GM21447 (cell line): ENCODE data around the gene THOP1.
A peak's percentile ranks its signal among the peaks of the same experiment; 100 is the strongest.
"Not testable (repeated sequence)": the region's sequence is repeated elsewhere in the genome, so short reads cannot be mapped to it uniquely, and the experiment has no call there.

ENCODE experiments used
- ATAC-seq: cut with Tn5 transposase; IDR thresholded peaks from one replicate; pipeline ENCODE4 v1.9.1; 2021; ENCODE audit not compliant: unreplicated experiment

THOP1 gene

DNA sequence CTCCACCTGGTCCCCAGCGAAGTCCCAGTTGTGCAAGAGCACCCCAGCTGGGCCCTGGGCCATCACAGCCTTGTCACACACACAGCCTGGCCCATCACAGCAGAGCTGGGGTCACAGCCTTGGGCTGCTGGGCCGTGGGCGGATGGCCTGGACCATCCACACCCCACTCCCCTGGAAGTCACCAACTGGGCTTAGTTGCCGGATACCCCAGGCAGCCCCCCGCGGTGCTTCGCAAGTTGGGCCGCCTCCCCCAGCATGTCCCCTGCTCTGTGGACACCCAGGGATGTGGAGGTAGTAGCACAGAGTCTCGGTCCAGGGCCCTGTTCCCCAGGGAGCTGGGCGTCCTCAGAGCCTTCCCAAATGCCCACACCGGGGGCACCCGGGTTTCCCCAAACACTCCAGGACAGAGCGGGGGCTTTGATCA, 29.9 kb downstream of the THOP1 start:
- no peak for ATAC-seq

DNA sequence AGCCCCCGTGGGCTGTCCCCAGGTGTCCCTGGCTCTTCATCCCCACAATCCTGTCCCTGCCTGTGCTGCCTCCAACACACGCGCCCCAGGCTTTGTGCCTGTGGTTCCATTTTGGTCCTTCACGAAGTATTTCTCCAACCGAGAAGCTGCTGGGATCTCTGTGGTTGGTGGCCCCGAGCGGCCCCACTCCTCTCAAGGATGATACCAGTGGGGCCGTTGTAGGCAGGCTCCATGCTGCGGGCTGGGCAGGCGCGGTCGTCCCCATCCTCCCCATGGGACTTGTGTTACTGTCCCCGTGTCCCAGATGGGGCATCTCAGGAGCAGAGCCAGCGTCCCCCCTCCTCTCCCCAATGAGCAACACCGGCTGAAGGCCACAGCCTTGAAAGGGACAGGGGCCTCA, 30.6 kb downstream of the THOP1 start:
- no peak for ATAC-seq

DNA sequence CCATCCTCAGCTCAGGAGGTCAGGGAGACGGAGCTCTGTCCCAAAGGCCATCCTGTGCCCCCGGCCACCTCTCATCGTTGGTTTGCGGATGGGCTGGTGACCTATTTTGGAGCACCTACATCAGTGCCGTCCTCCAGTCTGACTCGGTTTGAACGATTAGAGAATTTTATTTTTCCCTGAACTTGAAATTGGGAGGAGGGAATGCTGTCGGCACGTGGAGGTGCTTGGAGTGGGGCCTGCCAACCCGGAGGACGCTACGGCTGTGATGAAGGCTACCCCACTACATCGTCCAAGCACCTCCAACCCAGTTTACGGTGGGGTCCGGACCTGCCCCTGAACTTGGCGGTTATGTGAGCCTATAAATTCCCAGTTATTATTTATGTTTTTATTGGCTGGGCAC, 31.3 kb downstream of the THOP1 start:
- no peak for ATAC-seq

- ATAC-seq: not testable (repeated sequence)
Measured at GRCh38 chr19:2817237-2817829, 32.0 kb downstream of the THOP1 start.

GRCh38 chr19:2819540-2820111, 34.3 kb downstream of the THOP1 start, which contains the start of gene ZNF554:
ZNF554 (plus strand) TSS chr19:2819868; CDS start chr19:2820072, 204 bp downstream.
- peak; percentile 73 for ATAC-seq

DNA sequence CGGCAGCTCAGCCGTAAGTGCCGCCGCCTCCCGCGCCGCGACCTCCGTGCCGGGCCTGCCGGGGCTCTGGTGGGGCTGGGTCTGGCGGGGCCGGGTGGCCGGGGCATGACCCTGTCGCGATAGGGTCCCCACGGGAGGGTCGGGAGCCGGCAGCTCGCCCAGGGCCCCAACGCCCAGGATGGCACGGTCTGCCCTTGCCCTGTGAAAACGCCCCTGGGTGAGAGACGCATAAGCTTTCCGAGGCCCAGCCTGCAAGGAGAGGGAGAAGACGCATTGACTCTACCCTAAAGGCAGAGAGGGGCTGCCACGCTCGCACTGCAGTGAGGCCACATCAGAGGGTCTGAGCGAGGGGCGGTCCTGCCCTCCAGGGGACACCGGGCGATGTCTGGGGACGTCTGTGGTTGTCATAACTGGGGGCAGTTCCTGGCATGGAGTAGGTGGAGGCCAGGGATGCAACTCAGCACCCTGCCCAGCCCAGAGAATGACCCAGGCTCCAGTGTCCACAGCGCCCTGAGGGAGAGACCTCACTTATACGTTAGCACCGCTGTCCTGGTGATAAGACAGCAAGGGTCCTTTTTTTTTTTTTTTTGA, 34.9 kb downstream of the THOP1 start:
- ATAC-seq: peak; percentile 25

DNA sequence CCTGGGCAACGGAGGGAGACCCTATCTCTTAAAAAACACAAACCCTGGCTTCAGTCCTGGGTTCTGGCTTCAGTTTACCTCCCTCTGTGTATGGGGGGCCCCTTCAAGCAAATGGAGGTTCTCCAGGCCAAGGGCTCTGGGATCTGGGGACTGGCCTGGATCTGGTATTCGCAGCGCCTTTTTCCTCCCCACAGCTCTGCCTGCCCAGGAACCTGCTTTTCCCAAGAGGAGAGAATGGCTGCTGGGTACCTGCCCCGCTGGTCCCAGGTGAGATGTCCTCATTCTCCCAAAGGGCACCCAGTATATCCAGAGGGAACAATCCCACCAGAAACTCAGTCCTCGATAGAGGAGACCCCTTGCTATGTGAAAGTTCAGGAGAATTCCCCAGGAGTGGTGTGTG, 37.5 kb downstream of the THOP1 start:
- no peak for ATAC-seq

- no peak for ATAC-seq
Measured at GRCh38 chr19:2823646-2824045, 38.3 kb downstream of the THOP1 start.

GRCh38 chr19:2824129-2824528, 38.8 kb downstream of the THOP1 start:
- ATAC-seq: no peak

GRCh38 chr19:2827022-2827421, 41.7 kb downstream of the THOP1 start:
- no peak for ATAC-seq

- no peak for ATAC-seq
Measured at GRCh38 chr19:2827840-2828489, 42.7 kb downstream of the THOP1 start.

GRCh38 chr19:2834294-2834871, 49.1 kb downstream of the THOP1 start:
- no peak for ATAC-seq

- no peak for ATAC-seq
Measured at GRCh38 chr19:2837430-2837829, 52.1 kb downstream of the THOP1 start.

DNA sequence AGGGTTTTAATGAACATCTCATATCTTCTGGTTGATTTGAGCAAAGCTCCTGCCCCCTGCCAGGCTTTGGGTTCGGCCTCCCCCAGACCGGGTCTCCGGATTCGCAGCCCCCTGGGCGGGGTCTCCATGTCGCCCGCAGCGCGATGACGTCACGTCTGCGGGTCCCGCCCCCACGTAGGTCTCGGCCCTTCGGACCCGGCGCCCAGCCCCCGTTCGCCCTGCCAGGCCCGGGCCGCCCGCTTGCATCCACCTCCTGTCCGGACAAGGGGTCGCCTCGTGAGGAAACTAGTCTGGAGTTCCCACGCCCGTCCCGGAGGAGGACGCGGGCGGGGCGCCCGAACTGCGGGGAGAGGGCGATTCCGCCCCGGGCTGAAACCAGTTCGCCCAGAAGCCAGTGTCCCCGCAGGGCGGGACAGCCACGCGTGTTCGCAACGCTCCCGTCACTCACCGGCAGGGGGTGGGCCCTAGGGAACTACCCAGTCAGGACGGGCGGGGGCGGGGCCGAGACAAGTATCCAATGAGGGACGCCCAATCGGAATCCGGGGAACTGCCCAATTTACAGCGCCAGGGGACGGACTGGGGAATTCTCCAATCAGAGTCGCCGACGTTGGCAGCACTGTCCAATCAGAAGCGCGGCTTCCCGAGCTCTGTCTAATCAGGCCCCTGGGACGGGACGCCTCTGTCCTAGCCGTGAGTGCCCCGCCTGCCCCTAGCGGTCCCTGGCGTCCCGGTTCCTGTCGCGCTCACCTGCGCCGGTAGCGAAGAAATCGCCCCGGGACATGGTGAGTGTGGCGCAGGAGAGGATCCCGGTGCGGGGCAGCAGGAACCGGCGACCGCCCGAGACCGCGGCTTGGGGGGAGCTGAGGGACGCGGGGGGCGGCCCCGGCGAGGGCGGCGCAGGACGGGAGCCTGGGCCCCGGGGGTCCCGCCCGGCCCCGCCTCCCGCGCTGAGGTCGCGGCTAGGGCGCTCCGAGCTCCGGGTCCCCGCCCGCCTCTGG, 55.8 kb downstream of the THOP1 start, which contains the start of gene ZNF555:
ZNF555 (plus strand) TSS at position 682 of the 998 bp plus-strand sequence; CDS start at position 780, 98 bp downstream.
- peak; percentile 94 for ATAC-seq

- no peak for ATAC-seq
Measured at GRCh38 chr19:2841855-2842574, 56.7 kb downstream of the THOP1 start.

DNA sequence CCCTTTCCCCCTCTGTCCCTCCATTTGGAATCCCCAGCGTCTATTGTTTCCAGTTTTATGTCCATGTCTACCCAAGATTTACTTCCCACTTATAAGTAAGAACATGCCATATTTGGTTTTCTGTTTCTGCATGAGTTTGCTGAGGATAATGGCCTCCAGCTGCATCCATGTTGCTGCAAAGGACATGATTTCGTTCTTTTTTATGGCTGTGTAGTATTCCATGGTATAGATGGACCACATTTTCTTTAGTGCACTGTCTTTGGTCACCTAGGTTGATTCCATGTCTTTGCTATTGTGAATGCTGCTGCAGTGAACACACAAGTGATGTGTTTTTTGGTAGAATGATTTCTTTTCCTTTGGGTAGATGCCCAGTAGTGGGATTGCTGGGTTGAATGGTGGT, 59.8 kb downstream of the THOP1 start:
- no peak for ATAC-seq

DNA sequence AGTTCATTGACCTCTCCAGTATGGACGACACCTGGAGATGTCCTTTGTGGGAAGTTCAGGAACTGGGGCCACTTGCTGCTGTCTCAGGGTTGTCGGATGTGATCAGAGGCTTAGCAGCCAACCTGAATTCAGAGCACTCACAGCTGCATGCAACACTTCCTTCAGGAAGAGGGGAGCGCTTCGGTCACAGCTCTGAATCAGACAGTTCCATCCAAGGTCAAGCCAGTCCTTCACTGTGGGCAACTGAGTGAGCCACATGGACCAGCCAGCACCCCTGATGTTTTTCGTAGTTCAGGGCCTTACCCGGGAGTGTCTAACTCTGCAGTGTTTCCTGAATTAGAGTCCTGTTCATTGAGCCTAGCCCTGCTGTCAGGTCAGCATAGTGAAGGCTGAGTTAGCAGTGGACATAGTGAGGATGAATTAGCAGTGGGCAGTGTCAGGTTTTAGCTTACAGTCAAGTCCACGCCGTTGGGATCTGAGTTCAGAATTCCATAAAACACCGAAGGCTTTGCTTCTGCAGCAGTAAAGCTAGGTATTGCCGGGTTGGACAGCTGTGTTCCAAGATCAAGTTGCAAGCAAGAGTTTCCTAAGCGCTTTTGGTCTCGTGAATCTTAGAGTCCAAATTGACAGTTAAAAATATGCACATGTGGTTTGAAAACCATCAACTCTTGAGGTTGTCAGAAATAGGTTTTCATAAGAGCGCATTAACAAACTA, 61.0 kb downstream of the THOP1 start:
- ATAC-seq: no peak

DNA sequence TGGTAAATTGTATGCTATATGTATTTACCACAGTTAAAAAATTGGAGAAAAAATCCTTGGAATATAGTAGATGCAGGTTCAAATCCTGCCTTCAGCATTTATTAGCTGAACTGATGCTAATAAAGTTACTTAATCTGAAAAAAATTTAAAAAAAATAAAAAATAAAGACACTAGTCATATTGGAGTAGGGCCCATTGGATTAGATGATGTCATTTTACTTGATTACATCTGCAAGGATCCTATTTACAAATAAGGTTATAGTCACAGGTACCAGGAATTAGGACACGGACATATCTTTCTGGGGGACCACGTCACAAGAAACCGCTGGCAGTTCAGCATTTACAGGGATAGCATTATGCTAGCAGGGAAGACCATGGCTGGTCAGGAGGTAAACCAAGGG, 62.2 kb downstream of the THOP1 start:
- ATAC-seq: no peak

GRCh38 chr19:2848616-2849015, 63.3 kb downstream of the THOP1 start:
- no peak for ATAC-seq
